ENCODE data around the gene RPL19.

RPL19 gene

DNA sequence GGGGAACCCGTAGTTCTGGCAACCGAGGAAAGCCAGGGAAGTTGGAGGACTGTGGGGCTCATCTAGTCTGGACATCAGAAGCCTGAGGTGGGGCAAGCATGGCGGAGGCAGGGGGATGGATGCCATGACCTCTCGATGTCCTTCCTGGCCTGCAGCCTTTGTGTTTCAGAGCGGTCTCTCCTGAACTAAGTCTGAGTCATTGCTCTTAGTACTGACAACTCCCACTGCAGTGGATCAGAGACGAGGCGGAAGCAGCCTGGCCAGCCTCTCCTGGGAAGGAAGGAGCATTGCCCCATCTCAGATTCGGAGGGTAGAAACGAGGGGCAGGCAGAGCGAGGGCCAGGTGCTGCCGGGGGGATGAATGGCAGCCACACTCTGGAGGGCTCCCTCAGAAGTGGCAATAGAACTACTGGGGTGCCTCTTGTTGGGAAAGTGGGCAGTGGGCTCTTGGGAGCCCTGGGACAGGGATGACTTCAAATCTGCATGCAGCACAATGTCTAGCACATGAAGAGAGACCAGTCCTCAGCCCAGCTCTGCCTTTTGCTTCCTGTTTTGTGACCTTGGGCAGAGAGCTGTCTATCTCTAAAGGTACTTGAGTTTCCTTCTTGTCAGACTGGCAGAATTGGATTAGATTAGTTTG lies 29.3 kb downstream of the RPL19 start:
- TF ChIP-seq, protein P1, sequence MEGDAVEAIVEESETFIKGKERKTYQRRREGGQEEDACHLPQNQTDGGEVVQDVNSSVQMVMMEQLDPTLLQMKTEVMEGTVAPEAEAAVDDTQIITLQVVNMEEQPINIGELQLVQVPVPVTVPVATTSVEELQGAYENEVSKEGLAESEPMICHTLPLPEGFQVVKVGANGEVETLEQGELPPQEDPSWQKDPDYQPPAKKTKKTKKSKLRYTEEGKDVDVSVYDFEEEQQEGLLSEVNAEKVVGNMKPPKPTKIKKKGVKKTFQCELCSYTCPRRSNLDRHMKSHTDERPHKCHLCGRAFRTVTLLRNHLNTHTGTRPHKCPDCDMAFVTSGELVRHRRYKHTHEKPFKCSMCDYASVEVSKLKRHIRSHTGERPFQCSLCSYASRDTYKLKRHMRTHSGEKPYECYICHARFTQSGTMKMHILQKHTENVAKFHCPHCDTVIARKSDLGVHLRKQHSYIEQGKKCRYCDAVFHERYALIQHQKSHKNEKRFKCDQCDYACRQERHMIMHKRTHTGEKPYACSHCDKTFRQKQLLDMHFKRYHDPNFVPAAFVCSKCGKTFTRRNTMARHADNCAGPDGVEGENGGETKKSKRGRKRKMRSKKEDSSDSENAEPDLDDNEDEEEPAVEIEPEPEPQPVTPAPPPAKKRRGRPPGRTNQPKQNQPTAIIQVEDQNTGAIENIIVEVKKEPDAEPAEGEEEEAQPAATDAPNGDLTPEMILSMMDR (IDR thresholded peaks at IDR 0.05) = no peak

DNA sequence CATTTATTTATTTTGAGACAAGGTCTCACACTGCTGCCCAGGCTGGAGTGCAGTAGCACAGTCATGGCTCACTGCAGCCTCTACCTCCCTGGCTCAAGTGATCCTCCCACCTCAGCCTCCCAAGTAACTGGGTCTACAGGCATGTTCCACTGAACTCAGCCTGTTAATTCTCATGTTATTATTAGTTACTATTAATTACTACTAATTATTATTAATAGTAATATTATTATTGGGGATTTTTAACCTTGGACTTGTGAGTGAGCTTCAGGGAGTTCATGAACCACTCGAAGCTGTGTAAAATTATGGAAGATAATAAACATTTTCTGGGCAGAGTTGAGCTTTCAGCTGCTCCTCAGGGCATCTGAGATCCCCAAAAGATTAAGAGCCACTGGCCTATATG lies 30.3 kb downstream of the RPL19 start:
- TF ChIP-seq, protein P1 (IDR thresholded peaks at IDR 0.05) = no peak

DNA sequence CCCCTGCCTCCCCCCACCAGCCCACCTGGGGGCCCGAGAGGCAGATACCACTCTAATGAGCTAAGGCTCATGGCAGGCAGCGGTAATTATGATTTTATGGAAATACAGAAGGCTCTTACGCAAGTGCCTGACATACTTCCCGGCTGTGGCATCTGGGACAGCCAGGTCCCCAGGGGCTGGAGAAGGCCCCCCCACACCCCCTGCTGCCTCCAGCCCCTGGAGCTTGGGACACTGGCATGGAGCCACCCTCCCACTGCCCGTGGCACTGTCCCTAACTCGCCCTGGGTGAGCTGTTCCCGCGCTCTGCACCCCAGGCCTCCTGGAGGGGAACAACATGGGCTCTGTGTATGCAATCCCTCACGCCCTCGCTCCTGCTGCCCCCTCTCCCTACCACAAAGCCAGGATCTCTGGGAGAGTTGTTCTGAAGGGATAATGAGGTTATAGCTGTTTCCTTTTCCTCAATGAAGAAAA lies 31.0 kb downstream of the RPL19 start:
- TF ChIP-seq, protein P1 (IDR thresholded peaks at IDR 0.05) = no peak

DNA sequence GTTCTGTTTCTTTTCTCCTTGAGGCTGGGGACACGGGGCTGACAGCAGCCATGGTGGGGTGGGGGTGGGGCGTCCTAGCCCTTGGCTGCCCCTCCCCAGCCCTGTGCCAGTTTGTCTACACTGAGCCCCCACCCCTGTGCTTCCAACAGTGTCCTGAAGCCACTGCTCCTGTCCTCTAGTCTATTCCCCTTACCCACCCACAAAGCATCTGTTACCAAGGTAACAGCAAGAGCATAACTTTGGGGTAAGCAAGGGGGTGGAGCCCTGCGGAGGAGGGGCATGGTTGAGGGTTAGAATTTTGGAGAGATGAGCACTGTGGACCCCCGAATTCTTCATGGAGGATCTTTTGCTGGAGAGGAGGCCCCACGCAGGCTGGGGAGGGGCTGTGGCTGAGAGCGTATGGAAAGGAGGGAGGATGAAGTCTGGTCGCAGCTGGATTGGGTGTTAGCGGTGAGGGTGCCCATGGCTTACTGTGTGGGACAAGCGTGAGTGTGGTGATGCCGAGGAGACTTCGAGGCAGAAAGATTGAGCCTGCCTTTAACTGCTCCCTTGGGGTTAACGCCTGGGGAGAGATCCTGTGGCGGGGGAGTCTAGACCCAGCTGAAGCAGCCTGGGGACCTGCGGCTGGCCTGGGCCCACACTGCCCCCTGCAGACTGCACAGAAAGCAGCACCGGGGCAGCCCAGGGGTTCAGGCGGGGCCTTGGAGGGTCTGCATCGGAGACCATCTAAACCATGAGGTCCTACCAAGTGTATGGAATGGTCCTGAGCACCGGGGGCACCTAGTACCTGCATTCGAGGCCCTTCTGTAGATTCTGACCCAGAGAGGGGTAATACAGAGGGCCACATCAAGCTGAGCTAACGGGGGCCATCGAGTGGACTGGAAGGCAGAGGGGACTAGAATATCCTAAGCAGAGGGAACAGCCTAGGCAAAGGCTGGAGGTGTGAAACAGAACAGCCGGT lies 31.8 kb downstream of the RPL19 start:
- TF ChIP-seq, protein P1 (IDR thresholded peaks at IDR 0.05) = peak; percentile 71

DNA sequence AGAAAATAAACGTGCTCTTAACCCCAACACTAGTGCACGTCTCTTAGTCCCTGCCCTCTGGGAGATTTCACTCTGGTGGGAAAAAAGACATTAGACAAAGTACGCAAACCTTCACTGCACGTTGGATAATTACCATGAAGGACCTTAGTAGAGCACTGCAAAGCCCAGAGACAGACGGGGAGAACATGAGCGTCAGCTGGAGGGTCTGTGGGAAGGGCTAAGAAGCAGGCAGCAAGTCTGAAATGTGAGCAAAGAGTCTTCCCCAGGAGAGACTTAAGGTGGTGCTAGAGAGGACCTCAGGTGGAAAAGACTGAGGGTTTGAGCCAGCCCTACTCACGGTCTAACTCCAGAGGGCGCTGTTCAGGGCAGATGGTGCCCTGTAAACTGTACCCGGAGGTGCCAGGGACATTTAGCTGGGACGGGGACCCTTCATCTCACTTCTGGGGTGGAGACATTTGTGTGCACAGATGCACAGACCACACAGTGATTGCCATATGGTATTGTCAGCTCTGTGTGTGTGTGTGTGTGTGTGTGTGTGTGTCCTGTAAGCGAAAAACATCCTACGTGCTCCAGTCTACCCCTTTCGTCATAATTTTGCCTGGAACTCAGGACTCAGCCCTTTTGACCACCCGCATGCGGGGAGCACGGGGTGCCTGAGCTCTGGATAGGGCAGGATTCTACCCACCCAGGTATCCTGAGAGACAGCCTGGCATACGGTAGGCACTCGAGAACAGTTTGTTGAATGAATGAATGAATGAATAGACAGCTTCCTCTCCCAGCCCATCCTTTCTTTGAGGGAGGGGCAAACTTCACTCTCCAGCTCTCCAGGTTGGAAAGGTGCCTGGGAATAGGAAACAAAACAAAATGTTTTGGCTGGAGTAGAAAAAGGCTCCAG lies 35.7 kb downstream of the RPL19 start:
- TF ChIP-seq, protein P1 (IDR thresholded peaks at IDR 0.05) = peak; percentile 86

DNA sequence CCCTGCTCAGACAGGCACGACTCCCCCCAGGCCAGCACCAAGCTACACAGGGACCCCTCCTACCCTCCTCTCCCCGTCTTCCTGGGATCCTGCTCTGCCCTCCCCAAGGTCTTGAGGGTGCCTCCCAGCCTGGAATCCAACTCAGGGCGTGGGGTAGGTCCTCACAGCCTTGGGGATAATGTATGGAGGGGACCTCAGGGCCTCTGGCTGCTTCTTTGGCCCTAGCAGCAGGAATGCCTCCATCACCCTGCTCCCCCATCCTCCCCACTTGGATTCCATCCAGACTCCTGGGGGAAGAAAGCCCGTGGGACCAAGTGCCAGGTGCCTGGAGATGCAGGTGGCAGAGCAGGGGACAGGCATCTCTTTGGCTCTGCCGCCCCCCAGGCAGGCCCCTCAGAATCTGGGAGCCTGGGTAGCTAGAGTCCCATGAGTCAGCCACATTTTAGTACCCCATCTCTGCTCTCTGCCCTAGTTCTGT lies 36.4 kb downstream of the RPL19 start:
- TF ChIP-seq, protein P1 (IDR thresholded peaks at IDR 0.05) = no peak

DNA sequence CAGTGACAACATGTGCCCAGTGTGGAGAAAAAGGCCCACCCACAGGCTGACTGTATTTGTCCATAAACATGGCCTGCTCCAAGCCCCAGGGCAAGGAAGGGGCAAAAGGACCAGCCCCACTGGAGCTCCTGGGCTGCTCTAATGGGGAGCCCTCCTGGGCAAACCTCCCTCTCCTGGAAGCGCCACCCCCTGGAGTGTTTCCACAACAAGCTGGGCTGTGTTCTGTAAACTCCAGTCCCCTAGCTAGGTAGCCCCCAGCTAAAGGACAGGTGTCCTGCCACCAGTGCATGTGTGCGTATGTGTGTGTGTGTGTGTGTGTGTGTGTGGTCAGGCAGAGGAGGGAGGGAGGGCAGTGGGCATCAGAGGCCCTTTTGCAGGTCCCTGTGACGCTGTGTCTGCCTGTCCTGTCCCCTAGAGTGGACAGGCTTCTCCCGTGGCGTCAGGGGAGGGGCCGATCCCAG lies 36.9 kb downstream of the RPL19 start:
- TF ChIP-seq, protein P1 (IDR thresholded peaks at IDR 0.05) = no peak

Data from LNCAP (cell line).